K562 (cell line): ENCODE results near the gene AGPAT3. TPM values are rescaled to one million over a fixed set of nuclear protein-coding genes. Genes with fewer than 3 reads are reported as not detected.
A peak's percentile ranks its signal among the peaks of the same experiment; 100 is the strongest.

Source experiments
- ATAC-seq: fragments of 200-7000 bp; cut with Tn5 transposase; 3 replicates; pipeline ENCODE4 v1.9.1; 2020; ENCODE audit warnings: moderate library complexity
- BruUV-seq: library from RNA; stranded (reverse); fragments of 400-500 nt; replicated peaks from 2 replicates; lab custom pipeline; 2021; lab: Mats Ljungman, UMichigan
- CTCF ChIA-PET: fragments of 300-600 bp; formaldehyde crosslinking; extraction: SDS; loops from one replicate; lab custom pipeline; 2021; ENCODE audit warnings: low intra/inter-chr PET ratio; lab: Yijun Ruan, JAX
- POLR2A ChIA-PET: fragments of 300-600, 350-650 bp; sonication (Branson Sonifier 250); formaldehyde crosslinking; extraction: SDS; loops from one replicate; lab custom pipeline; 2021; ENCODE audit warnings: antibody characterized with exemption, inconsistent platforms; lab: Yijun Ruan, JAX
- DNase-seq, 4 experiments: peaks; one replicate each; pipeline versions ENCODE4 v3.0.0 to v3.0.0-alpha.2; 2011 to 2018; ENCODE audit warnings: low spot score in 3 of 4, mixed read lengths in 3 of 4; ENCODE audit errors: extremely low read depth in 1 of 4
- FAIRE-seq: peaks from 2 replicates; lab custom pipeline; 2011; peaks lifted over from hg19 to GRCh38; lab: Jason Lieb, UNC
- H2AFZ ChIP-seq: 2 replicates; pipeline ENCODE4 v1.6.0; 2011; ENCODE audit warnings: low read depth, low read length, control low read depth, inconsistent platforms
- H3K27ac ChIP-seq: fragments of 200-600 bp; 3 replicates; pipeline ENCODE4 v1.8.0; 2011; ENCODE audit warnings: low read depth, mild to moderate bottlenecking, control low read depth, inconsistent platforms, low read length, moderate library complexity, mixed read lengths; ENCODE audit errors: extremely low read depth
- H3K27me3 ChIP-seq, 2 experiments: fragments of 300-600 bp in 1 of 2; 2 replicates in 1 of 2; 3 replicates in 1 of 2; pipeline versions ENCODE4 v1.6.0 to v1.8.0; 2011; ENCODE audit warnings: inconsistent platforms in 2 of 2, low read length in 2 of 2, mild to moderate bottlenecking in 1 of 2, mixed read lengths in 1 of 2, moderate library complexity in 1 of 2; ENCODE audit not compliant: control insufficient read depth in 2 of 2, insufficient read depth in 2 of 2
- H3K36me3 ChIP-seq: fragments of 300-600 bp; 3 replicates; pipeline ENCODE4 v1.8.0; 2011; ENCODE audit warnings: mild to moderate bottlenecking, low read length, inconsistent platforms; ENCODE audit not compliant: control insufficient read depth, insufficient read depth
- H3K4me1 ChIP-seq, 2 experiments: fragments of 200-600 bp in 1 of 2; replicated peaks in 1 of 2; 2 replicates in 1 of 2; 3 replicates in 1 of 2; pipeline versions ENCODE4 v1.5.1 to v1.8.0; 2011; ENCODE audit warnings: inconsistent platforms in 2 of 2, low read length in 2 of 2, mild to moderate bottlenecking in 1 of 2, mixed read lengths in 1 of 2, moderate library complexity in 1 of 2; ENCODE audit not compliant: control insufficient read depth in 2 of 2, insufficient read depth in 2 of 2
- H3K4me2 ChIP-seq: 2 replicates; pipeline ENCODE4 v1.6.1; 2011; ENCODE audit warnings: low read length, control low read depth, inconsistent platforms, mixed read lengths; ENCODE audit not compliant: insufficient read depth
- H3K4me3 ChIP-seq: fragments of 200-600 bp; sonication (generic), shearing (Covaris generic); 2 replicates; pipeline ENCODE4 v1.5.1; 2016; ENCODE audit warnings: control low read depth, inconsistent platforms
- H3K79me2 ChIP-seq: fragments of 200-600 bp; 3 replicates; pipeline ENCODE4 v1.8.0; 2011; ENCODE audit warnings: low read length, inconsistent platforms; ENCODE audit not compliant: control insufficient read depth, insufficient read depth
- H3K9ac ChIP-seq, 2 experiments: 2 replicates each; pipeline versions ENCODE4 v1.6.0 to v1.6.1; 2011; ENCODE audit warnings: low read depth in 2 of 2, low read length in 2 of 2, control low read depth in 1 of 2, inconsistent platforms in 1 of 2, mild to moderate bottlenecking in 1 of 2, mixed read lengths in 1 of 2; ENCODE audit not compliant: insufficient read depth in 1 of 2
- H3K9me1 ChIP-seq: one replicate; pipeline ENCODE4 v1.6.0; 2011; ENCODE audit warnings: inconsistent platforms, mild to moderate bottlenecking, low read length, moderate library complexity; ENCODE audit not compliant: control insufficient read depth, insufficient read depth
- H3K9me3 ChIP-seq: replicated peaks from 2 replicates; pipeline ENCODE4 v1.5.1; 2011; ENCODE audit warnings: low read depth, low read length, inconsistent platforms; ENCODE audit not compliant: control insufficient read depth, insufficient read depth
- H4K20me1 ChIP-seq: replicated peaks from 2 replicates; pipeline ENCODE4 v1.6.1; 2011; ENCODE audit warnings: low read length, inconsistent platforms, mixed read lengths; ENCODE audit not compliant: control insufficient read depth, insufficient read depth
- ARNT ChIP-seq, 2 experiments: fragments of 450-650 bp; IDR thresholded peaks; 2 replicates each; pipeline ENCODE4 v1.6.1; 2016; ENCODE audit warnings: mild to moderate bottlenecking in 1 of 2
- CBFB ChIP-seq: sonication (generic); formaldehyde crosslinking; IDR thresholded peaks from 2 replicates; pipeline ENCODE4 v1.4.0; 2020; ENCODE audit warnings: mild to moderate bottlenecking, missing genetic modification reagents
- CREM ChIP-seq: IDR thresholded peaks from 2 replicates; pipeline ENCODE4 v1.6.1; 2014; ENCODE audit warnings: antibody characterized with exemption, low read depth
- DPF2 ChIP-seq: fragments of 450-650 bp; IDR thresholded peaks from 2 replicates; pipeline ENCODE4 v1.6.1; 2016
- JUNB ChIP-seq: fragments of 450-650 bp; formaldehyde crosslinking; conservative IDR thresholded peaks from 2 replicates; pipeline ENCODE4 v1.4.0; 2020; ENCODE audit warnings: mild to moderate bottlenecking
- NCOA2 ChIP-seq, 2 experiments: fragments of 450-650 bp; IDR thresholded peaks; 2 replicates each; pipeline ENCODE4 v1.6.1; 2018; ENCODE audit warnings: mild to moderate bottlenecking in 2 of 2, moderate library complexity in 1 of 2; ENCODE audit not compliant: partially characterized antibody in 2 of 2
- SIN3A ChIP-seq, 2 experiments: fragments of 150-350 bp in 1 of 2; IDR thresholded peaks; 2 replicates each; pipeline ENCODE4 v1.6.1; 2011 to 2016; ENCODE audit warnings: borderline replicate concordance in 2 of 2, low read depth in 2 of 2, low read length in 2 of 2, mild to moderate bottlenecking in 2 of 2, moderate library complexity in 2 of 2; ENCODE audit not compliant: control insufficient read depth in 1 of 2
- SOX6 ChIP-seq: fragments of 450-650 bp; IDR thresholded peaks from 2 replicates; pipeline ENCODE4 v1.6.1; 2014; ENCODE audit warnings: mild to moderate bottlenecking
- WGBS: fragments of 100-300 bp; shearing (Covaris generic); methylation state at CpG from one replicate; pipeline ENCODE4 v1.1.6; 2016; ENCODE audit warnings: low coverage, mixed read lengths; ENCODE audit not compliant: insufficient coverage; ENCODE audit errors: missing lambda C conversion rate; 5-methylcytosine and 5-hydroxymethylcytosine counted together
- in situ Hi-C: fragments of 300-500 bp; cut with MboI; formaldehyde crosslinking; loops from 4 replicates; pipeline ENCODE4 v1.15.0; 2018; ENCODE audit warnings: inconsistent platforms, mixed read lengths
- intact Hi-C: fragments of 100-400 bp; cut with micrococcal nuclease; formaldehyde crosslinking; loops from 2 replicates; pipeline ENCODE4 v1.14.2; 2022
- polyA plus RNA-seq, 8 experiments: library from polyadenylated mRNA; depleted of rRNA in 4 of 8; stranded (reverse) in 5 of 8; unstranded in 3 of 8; fragments of >200 nt; fragmentation: Nextera tagmentation in 2 of 8; fragmentation: Illumina TruSeq in 1 of 8; extraction: Ambion mirVana in 2 of 8; extraction: Trizol in 1 of 8; gene quantifications; 2 replicates each; pipeline versions ENCODE4 v1.2.1 to v1.2.3, GENCODE V29; 2011 to 2014; ENCODE audit warnings: inconsistent platforms in 1 of 8, missing spikeins in 1 of 8
- total RNA-seq, 7 experiments: library from RNA; depleted of rRNA in 6 of 7; stranded (reverse); fragments of >200 nt in 6 of 7; fragmentation: Illumina TruSeq in 2 of 7; extraction: Trizol in 2 of 7; gene quantifications; 2 replicates each; pipeline versions ENCODE4 v1.2.1 to v1.2.3, GENCODE V29; 2011 to 2021; ENCODE audit warnings: low replicate concordance in 1 of 7
- TF ChIP-seq, protein P1 (sequence below), 2 experiments: fragments of 150-350 bp in 1 of 2; IDR thresholded peaks; 2 replicates each; pipeline ENCODE4 v1.6.1; 2012 to 2016; ENCODE audit warnings: low read depth in 2 of 2, low read length in 2 of 2, mild to moderate bottlenecking in 1 of 2, moderate library complexity in 1 of 2
- TF ChIP-seq, protein P2 (sequence below): sonication (generic); IDR thresholded peaks from 2 replicates; pipeline ENCODE4 v1.6.1; 2016
- TF ChIP-seq, protein P3 (sequence below): sonication (generic); formaldehyde crosslinking; IDR thresholded peaks from 2 replicates; pipeline ENCODE4 v1.9.0; 2022; ENCODE audit warnings: mild to moderate bottlenecking, missing genetic modification reagents
- TF ChIP-seq, protein P4 (sequence below): fragments of 450-650 bp; formaldehyde crosslinking; IDR thresholded peaks from 2 replicates; pipeline ENCODE4 v1.4.0; 2022; ENCODE audit warnings: missing genetic modification characterization
- TF ChIP-seq, protein P5 (sequence below), 2 experiments: fragments of 250-450 bp in 1 of 2; fragments of 450-650 bp in 1 of 2; sonication (Bioruptor Pico) in 1 of 2; IDR thresholded peaks; 2 replicates each; pipeline versions ENCODE4 v1.6.1 to v1.8.0; 2016 to 2021; ENCODE audit warnings: mild to moderate bottlenecking in 2 of 2, moderate library complexity in 2 of 2, missing compliant biosample characterization in 1 of 2, missing genetic modification characterization in 1 of 2

AGPAT3 gene
- total and polyA plus RNA-seq, 9 of the 15 experiments (the other 6 are each of a cell fraction or from before 2014, with no cell fraction given), result 1.5 to 88.4 (median 35.7) TPM

DNA sequence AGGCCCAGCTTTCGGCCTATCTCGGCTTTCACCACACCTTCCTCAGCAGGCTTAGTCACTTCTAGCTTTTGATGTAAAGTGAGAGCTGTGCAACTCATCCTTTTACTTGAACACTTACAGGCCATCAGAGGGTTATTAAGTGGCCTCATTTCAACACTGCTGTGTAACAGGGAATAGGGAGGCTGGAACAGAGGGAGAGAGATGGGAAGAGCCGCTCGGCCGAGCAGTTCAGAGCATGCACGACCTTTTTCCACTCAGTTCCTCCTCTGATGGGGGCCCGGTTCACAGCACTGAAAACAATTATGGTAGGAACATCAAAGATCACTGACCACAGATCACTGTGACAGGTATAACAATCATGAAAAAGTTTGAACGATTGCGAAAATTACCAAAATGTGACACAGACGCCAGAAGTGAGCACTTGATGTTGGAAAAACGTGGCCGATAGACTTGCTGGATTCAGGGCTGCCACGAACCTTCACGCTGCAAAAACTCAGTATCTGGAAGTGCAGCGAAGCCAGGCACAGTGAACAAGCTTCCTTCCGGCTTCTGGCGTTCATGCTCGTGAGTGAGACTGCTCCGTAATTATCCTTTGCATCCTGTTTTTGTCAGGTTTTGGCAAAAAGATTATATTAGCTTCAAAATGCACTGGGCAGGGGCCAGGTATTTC is 28.6 kb downstream of the AGPAT3 start:
- Histone ChIP-seq H3K9ac (peak overlapping the region; percentile 54 to 80; a peak in 3 of 4 replicates), H3K36me3 (peaks cover 28% of the 10 kb centered on the region; the same call in 2 of the 3 replicates), H2AFZ (peak overlapping the region; percentile 64), H3K9me1 (no peaks in the 10 kb centered on the region), H3K4me1 (peaks cover 25 to 30% of the 10 kb centered on the region in 2 experiments), H3K4me2 (peak overlapping the region; percentile 75), H4K20me1 (no peaks in the 10 kb centered on the region), H3K27ac (peak overlapping the region; percentile 75), H3K27me3 (no peaks in the 10 kb centered on the region), H3K9me3 (peaks cover 2% of the 10 kb centered on the region; the same call in 1 of the 2 replicates), H3K79me2 (peaks cover 66% of the 10 kb centered on the region), H3K4me3 (peak overlapping the region; percentile 6; the same call in 1 of the 2 replicates)
- BruUV-seq, result no TSS peak
- in situ Hi-C loops (no loop called here), intact Hi-C loops (loop anchor here (5.0 kb wide), 2 partner anchors 36 to 44 kb away; no protein-coding TSS in a partner anchor)
- FAIRE-seq, result peak; percentile 74
- DNase-seq, result peak in 2 of 4 experiments; percentile 22 to 79
- 6% methylated on average over 19 of the region's 19 CpGs for WGBS
- peak; percentile 77 for ATAC-seq
- ChIA-PET POLR2A (interaction anchor here (0.6 to 2.7 kb wide), 17 partner anchors 9 to 95 kb away, joined by 3 to 28 read pairs (median 4); no protein-coding TSS in a partner anchor), CTCF (interaction anchor here (0.6 kb wide), 1 partner anchor 52 kb away, joined by 6 read pairs; no protein-coding TSS in a partner anchor)
- TF ChIP-seq CBFB (CRISPR knock-in tag), result 0 out of 2 replicates have a peak, but pooled peaks have one; percentile 52
- TF ChIP-seq, protein P1, sequence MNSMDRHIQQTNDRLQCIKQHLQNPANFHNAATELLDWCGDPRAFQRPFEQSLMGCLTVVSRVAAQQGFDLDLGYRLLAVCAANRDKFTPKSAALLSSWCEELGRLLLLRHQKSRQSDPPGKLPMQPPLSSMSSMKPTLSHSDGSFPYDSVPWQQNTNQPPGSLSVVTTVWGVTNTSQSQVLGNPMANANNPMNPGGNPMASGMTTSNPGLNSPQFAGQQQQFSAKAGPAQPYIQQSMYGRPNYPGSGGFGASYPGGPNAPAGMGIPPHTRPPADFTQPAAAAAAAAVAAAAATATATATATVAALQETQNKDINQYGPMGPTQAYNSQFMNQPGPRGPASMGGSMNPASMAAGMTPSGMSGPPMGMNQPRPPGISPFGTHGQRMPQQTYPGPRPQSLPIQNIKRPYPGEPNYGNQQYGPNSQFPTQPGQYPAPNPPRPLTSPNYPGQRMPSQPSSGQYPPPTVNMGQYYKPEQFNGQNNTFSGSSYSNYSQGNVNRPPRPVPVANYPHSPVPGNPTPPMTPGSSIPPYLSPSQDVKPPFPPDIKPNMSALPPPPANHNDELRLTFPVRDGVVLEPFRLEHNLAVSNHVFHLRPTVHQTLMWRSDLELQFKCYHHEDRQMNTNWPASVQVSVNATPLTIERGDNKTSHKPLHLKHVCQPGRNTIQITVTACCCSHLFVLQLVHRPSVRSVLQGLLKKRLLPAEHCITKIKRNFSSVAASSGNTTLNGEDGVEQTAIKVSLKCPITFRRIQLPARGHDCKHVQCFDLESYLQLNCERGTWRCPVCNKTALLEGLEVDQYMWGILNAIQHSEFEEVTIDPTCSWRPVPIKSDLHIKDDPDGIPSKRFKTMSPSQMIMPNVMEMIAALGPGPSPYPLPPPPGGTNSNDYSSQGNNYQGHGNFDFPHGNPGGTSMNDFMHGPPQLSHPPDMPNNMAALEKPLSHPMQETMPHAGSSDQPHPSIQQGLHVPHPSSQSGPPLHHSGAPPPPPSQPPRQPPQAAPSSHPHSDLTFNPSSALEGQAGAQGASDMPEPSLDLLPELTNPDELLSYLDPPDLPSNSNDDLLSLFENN (IDR thresholded peaks at IDR 0.05; ENCODE audit: low read depth in 2 of 2, low read length in 2 of 2), result 0 out of 4 replicates have a peak, but pooled peaks of 1 of the 2 experiments have one; percentile 15
- TF ChIP-seq SOX6, result 0 out of 2 replicates have a peak, but pooled peaks have one; percentile 4
- no peak for TF ChIP-seq ARNT (IDR thresholded peaks at IDR 0.05)
- no peak for TF ChIP-seq NCOA2 (IDR thresholded peaks at IDR 0.05; ENCODE audit: partially characterized antibody in 2 of 2)
- TF ChIP-seq, protein P2, sequence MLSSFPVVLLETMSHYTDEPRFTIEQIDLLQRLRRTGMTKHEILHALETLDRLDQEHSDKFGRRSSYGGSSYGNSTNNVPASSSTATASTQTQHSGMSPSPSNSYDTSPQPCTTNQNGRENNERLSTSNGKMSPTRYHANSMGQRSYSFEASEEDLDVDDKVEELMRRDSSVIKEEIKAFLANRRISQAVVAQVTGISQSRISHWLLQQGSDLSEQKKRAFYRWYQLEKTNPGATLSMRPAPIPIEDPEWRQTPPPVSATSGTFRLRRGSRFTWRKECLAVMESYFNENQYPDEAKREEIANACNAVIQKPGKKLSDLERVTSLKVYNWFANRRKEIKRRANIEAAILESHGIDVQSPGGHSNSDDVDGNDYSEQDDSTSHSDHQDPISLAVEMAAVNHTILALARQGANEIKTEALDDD, result peak; percentile 42; the same call in 1 of the 2 replicates
- 0 out of 2 replicates have a peak, but pooled peaks have one; percentile 14 for TF ChIP-seq CREM
- TF ChIP-seq, protein P3, sequence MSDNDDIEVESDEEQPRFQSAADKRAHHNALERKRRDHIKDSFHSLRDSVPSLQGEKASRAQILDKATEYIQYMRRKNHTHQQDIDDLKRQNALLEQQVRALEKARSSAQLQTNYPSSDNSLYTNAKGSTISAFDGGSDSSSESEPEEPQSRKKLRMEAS (CRISPR knock-in tag), result peak; percentile 27
- TF ChIP-seq DPF2, result no peak
- TF ChIP-seq, protein P4, sequence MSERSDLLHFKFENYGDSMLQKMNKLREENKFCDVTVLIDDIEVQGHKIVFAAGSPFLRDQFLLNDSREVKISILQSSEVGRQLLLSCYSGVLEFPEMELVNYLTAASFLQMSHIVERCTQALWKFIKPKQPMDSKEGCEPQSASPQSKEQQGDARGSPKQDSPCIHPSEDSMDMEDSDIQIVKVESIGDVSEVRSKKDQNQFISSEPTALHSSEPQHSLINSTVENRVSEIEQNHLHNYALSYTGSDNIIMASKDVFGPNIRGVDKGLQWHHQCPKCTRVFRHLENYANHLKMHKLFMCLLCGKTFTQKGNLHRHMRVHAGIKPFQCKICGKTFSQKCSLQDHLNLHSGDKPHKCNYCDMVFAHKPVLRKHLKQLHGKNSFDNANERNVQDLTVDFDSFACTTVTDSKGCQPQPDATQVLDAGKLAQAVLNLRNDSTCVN (CRISPR knock-in tag), result no peak
- TF ChIP-seq JUNB (CRISPR knock-in tag), result no peak
- TF ChIP-seq, protein P5, sequence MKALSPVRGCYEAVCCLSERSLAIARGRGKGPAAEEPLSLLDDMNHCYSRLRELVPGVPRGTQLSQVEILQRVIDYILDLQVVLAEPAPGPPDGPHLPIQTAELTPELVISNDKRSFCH (CRISPR knock-in tag; IDR thresholded peaks at IDR 0.05), result no peak
- TF ChIP-seq, protein P5 (tag; IDR thresholded peaks at IDR 0.05), result 0 out of 2 replicates have a peak, but pooled peaks have one; percentile 58
- 0 out of 4 replicates have a peak, but pooled peaks of 1 of the 2 experiments have one; percentile 22 for TF ChIP-seq SIN3A (IDR thresholded peaks at IDR 0.05; ENCODE audit: borderline replicate concordance in 2 of 2, control insufficient read depth in 1 of 2, low read depth in 2 of 2, low read length in 2 of 2)
